D721Med (cell line): Measurements from ENCODE around the gene PRR18.
"Not testable (repeated sequence)": the region's sequence is repeated elsewhere in the genome, so short reads cannot be mapped to it uniquely, and the experiment has no call there.

Experiments used
- DNase-seq: peaks from one replicate; pipeline ENCODE4 v3.0.0; 2011; ENCODE audit warnings: low spot score; ENCODE audit not compliant: insufficient read length
- FAIRE-seq: peaks from 2 replicates; lab custom pipeline; 2011; peaks lifted over from hg19 to GRCh38; lab: Jason Lieb, UNC
- TF ChIP-seq, protein P1 (sequence below): IDR thresholded peaks from 2 replicates; pipeline ENCODE4 v1.5.1; 2012; ENCODE audit warnings: mild to moderate bottlenecking, control low read depth; ENCODE audit not compliant: insufficient read depth; ENCODE audit errors: missing control alignments

The PRR18 gene

DNA sequence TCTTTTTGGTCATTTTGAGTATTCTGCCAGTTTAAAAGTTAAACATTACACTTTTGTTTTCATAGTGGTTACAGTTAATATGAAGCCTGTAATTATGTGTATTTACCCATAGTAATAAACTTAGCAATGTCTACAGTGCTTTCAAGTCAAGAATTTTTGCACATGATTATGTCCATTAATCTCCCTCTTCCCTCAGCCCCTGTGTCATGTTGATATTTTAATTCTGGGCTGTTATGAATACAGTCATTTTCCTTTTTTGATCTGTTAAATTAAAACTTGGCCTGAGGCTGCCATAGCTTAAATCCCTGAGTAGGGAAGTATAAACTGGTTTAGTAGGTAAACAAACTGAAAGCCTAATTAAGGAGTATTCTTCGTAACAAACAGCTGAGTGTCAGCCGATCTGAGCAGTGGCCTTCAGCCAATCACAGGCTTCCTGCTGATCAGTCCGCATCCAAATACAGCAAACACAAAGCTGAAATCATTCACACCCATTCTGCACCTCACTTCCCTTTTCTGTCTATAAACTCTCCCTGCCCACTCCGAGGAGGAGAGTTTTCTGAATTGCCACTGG lies 43.6 kb upstream of the PRR18 start:
- TF ChIP-seq, protein P1, sequence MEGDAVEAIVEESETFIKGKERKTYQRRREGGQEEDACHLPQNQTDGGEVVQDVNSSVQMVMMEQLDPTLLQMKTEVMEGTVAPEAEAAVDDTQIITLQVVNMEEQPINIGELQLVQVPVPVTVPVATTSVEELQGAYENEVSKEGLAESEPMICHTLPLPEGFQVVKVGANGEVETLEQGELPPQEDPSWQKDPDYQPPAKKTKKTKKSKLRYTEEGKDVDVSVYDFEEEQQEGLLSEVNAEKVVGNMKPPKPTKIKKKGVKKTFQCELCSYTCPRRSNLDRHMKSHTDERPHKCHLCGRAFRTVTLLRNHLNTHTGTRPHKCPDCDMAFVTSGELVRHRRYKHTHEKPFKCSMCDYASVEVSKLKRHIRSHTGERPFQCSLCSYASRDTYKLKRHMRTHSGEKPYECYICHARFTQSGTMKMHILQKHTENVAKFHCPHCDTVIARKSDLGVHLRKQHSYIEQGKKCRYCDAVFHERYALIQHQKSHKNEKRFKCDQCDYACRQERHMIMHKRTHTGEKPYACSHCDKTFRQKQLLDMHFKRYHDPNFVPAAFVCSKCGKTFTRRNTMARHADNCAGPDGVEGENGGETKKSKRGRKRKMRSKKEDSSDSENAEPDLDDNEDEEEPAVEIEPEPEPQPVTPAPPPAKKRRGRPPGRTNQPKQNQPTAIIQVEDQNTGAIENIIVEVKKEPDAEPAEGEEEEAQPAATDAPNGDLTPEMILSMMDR: no peak
- FAIRE-seq: no peak
- DNase-seq: no peak

DNA sequence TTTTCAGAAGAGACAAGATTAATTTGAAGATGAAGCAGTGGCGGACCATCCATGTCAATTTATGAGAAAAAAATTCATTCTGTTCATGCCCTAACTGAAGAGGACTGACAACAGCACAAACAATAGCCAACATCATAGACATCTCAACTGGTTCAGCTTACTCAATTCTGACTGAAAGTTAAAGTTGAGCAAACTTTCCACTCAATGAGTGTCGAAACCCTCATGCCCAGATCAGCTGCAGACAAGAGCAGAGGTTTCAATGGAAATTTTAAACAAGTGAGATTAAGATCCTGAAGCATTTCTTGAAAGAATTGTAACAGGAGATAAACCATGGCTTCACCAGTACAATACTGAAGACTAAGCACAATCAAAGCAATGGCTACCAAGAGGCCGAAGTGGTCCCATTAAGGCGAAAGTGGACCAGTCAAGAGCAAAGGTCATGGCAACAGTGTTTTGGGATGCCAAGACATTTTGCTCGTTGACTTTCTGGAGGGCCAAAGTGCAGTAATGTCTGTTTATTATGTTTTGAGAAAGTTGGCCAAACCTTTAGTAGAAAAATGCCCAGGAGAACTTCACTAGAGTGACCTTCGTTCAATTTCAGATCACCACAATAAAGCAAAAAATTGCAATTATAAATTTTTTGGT lies 40.2 kb upstream of the PRR18 start:
- TF ChIP-seq, protein P1: no peak
- FAIRE-seq: no peak

DNA sequence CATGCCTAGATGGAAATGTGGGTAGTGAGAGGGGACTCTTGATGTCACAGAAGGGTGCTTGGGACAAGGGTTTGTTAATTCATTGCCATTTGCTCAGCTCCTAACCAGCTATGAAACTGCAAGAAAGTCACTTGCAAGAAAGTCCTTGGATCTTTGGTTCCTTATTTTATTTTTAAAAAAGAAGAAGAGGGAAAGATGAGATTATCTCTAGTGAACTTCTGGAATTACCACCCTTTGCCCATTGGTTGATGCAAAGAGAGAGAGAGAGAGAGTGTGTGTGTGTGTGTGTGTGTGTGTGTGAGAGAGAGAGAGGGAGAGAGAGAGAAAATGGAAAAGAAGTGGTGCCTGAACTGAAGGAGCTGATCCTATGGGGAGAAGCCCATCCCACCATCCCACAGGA lies 38.8 kb upstream of the PRR18 start:
- TF ChIP-seq, protein P1: no peak
- no peak for FAIRE-seq
- no peak for DNase-seq

More for the DNA sequence above, 40.2 kb upstream of the PRR18 start:
- DNase-seq: no peak

DNA sequence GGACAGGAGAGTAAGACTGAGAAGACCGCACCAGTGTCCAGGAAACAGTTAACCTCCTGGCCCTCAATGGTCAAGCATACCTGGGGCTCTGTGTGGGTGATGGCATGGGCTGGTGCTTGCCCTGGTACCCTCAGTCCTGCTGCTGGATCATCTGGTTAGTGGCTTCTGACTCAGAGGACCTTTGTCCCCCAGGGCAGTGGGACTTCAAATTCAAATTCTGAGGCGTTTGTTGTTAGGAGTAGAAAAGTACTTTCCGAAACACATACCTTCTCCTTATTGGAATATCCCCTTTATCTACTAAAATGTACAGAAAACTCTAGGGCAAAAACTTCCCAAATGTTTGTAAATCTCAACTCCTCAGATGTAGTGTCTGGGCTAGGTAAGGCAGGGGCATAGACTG lies 38.3 kb upstream of the PRR18 start:
- FAIRE-seq (no peak), DNase-seq (no peak)
- TF ChIP-seq, protein P1: no peak

DNA sequence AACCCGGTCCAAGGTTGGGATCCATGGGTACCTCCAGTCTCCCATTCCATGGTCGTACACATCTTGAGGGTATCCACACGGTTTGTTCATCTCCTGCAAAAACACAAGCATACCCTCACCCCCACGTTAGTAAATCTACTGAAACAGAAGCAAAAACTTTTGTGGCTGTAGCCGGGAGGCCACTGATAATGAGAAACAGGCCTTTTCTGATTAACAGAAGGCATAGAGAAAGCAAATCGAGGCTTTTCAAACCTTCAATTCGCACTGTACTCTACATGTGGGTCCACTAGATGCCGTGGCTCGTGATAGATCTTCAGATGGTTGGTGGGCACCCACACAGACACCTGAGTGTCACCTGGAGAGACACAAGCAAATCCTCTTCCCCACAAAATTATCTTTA lies 37.5 kb upstream of the PRR18 start:
- not testable (repeated sequence) for FAIRE-seq, DNase-seq

DNA sequence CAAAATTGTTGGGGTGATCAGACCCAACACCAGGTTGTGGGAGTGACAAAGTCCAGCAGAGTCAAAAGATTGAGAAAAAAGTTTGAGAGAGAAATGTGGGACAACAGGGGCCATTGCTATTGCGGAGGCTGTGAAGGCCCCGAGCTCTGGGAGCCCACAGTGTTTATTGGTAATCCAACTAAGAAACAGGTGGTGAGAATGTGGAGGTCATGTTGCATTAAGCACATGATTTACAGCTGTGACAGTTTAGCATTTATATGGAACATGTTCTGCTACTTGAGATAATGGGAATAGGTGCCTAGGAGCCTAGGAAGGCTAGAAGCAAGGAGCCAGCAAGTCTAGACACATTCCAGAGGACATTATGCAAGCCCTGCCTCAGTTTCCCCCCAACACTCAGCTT lies 36.7 kb upstream of the PRR18 start:
- DNase-seq, FAIRE-seq: not testable (repeated sequence)

DNA sequence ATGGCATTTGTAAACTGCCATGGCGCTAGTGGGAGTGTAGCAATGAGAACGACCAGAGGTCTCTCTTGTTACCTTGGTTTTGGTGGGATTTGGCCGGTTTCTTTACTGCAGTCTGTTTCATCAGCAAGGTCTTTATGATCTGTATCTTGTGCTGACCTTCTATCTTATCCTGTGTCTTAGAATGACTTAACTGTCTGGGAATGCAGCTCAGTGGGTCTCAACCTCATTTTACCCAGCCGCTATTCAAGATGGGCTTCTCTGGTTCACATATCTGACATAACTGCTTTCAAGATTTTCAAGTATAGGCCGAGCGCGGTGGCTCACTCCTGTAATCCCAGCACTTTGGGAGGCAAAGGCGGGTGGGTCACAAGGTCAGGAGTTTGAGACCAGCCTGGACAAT lies 36.0 kb upstream of the PRR18 start:
- DNase-seq: no peak
- TF ChIP-seq, protein P1: no peak
- FAIRE-seq: no peak

DNA sequence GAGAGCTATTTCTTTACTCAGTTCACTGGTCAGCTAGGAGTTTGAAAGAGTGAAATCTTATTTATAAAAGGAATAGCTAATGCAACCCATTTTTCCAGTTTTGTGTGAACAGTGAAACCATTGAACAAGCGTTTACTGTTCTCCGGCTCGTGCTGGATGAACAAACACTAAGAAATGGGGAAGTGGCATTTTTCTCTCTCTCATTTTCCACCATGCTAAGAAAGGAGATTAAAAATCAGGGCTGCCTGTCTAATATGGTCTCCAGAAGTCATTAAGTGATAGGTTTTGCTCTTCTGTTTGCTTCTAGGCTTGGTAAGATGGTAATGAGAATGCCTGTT lies 34.9 kb upstream of the PRR18 start:
- TF ChIP-seq, protein P1: no peak
- DNase-seq (no peak), FAIRE-seq (no peak)
